C4-2B (cell line): Measurements from ENCODE around the gene MAPKAPK3.

Experiments used
- H3K27ac ChIP-seq: fragments of 450-650 bp; 2 replicates; pipeline ENCODE4 v1.5.1; 2017
- CTCF ChIP-seq: fragments of 450-650 bp; conservative IDR thresholded peaks from 2 replicates; pipeline ENCODE4 v1.5.1; 2017; ENCODE audit warnings: mild to moderate bottlenecking
- ZFX ChIP-seq: fragments of 450-650 bp; IDR thresholded peaks from 2 replicates; pipeline ENCODE4 v1.6.1; 2017

MAPKAPK3 gene

GRCh38 chr3:50648944-50649343 lies 32.0 kb downstream of the MAPKAPK3 start:
- no peak overlapping the region for H3K27ac ChIP-seq
- no peak for TF ChIP-seq ZFX
- no peak for TF ChIP-seq CTCF

DNA sequence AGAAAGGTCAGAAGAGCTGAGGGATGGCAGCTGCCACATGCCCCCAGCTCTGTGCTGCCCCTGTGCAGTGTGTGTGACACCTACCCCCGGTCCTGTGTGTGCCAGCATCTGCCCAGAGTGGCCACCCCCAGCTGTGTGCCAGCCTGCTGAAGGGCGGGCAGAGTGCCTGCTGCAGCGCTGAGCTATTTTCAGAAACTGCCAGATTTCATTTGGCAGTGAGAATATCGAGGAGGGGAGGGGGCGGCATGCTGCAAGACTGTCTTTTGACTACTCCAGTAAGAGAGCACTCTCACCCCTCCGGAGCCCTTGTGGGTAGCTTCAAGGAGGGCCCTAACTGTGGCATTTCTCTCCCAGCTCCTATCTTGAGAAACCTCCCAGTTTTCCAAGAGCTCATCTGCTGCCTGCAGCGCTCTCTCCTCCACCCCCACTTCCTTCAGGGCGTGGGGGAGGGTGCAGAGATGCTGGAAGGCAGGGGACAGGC lies 32.5 kb downstream of the MAPKAPK3 start:
- H3K27ac ChIP-seq: no peak overlapping the region
- TF ChIP-seq CTCF (no peak), ZFX (no peak)

GRCh38 chr3:50650018-50650417 lies 33.1 kb downstream of the MAPKAPK3 start:
- TF ChIP-seq CTCF (no peak), ZFX (no peak)
- H3K27ac ChIP-seq: no peak overlapping the region

GRCh38 chr3:50651445-50651844 lies 34.5 kb downstream of the MAPKAPK3 start:
- no peak overlapping the region for H3K27ac ChIP-seq
- TF ChIP-seq CTCF: no peak
- no peak for TF ChIP-seq ZFX

DNA sequence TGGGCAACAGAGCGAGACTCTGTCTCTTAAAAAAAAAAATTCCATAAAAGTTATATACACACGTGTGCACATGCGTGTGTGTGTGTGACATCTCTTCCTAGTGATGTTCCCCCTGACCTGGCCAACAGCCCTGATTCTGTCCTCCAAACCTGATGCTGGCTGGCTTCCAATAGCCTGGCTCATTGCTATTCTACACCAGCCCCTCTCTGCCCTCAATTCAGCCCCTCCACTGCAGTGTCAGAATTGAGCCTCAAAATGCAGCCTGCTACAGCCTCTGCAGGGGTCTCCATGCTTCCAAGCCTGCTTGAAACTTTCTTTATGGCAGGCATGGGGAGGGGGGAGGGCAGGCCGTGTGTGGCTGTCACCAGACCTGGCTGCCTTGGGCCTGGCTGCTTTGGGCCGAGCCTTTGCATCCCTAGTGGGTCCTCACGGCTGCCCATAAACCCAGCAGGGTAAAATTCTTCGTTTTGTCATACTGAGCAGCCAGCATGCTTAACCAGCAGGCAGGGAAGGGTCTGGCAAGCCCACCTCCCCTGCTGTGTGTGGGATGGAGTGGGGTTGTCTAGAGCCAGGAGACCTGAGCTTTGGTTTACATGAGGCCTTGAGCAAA lies 35.1 kb downstream of the MAPKAPK3 start:
- no peak for TF ChIP-seq ZFX
- TF ChIP-seq CTCF: no peak
- H3K27ac ChIP-seq: no peak overlapping the region

- TF ChIP-seq CTCF (no peak), ZFX (no peak)
- no peak overlapping the region for H3K27ac ChIP-seq
Measured at GRCh38 chr3:50652709-50653108, 35.8 kb downstream of the MAPKAPK3 start.

DNA sequence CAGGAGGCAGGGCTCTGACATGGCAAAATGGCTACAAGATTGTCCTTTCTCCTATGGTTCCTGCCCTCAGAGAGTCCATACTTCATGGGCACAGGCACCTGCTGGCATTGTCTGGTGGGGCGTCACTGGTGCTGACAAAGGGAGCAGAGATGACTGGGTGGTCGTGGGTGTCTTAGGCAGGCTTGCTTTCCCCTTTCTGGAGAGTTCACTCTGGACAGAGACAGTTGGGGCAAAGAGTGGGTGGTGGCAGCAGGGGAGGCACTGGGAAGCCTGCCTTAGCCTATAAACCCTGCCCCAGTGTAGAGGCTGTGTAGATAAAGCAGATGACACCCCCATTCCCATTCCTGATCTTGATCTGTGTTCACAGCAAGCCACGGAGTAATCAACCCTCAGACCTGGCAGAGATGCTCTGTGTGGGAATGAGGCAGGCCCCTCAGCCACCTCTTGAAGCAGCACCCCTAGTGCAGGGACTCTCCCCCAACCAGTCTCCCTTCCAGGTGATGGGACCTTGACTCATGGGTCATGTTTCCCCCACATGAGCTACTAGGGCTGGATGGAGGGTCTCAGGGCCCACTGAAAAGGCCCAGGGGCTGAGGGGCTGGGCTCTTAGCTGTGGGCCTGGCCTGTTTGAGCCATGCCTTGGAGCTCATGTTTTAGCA lies 37.1 kb downstream of the MAPKAPK3 start:
- H3K27ac ChIP-seq: no peak overlapping the region
- no peak for TF ChIP-seq CTCF
- TF ChIP-seq ZFX: no peak
